Measurements from ENCODE around the gene TNRC6C.
A peak's percentile ranks its signal among the peaks of the same experiment; 100 is the strongest.

The TNRC6C gene

GRCh38 chr17:77957857-77958715 lies at the start of gene TNRC6C:
Gene TNRC6C (plus strand): TSS chr17:77958703. CDS start chr17:78004207, 45,504 bp downstream.
- peak; percentile 79 to 100 (median 99) for DNase-seq

- DNase-seq, result peak in 7 of 56 donors; percentile 10 to 50 (median 32)
These were observed 49.3 kb upstream of the TNRC6C start for GRCh38 chr17:77909236-77909635.

- no peak for DNase-seq
These were observed 48.7 kb upstream of the TNRC6C start for GRCh38 chr17:77909816-77910215.

GRCh38 chr17:77914385-77915254 lies 43.9 kb upstream of the TNRC6C start:
- no peak for DNase-seq

- DNase-seq, result no peak
These were observed 42.9 kb upstream of the TNRC6C start for GRCh38 chr17:77915594-77916021.

GRCh38 chr17:77916264-77916663 lies 42.2 kb upstream of the TNRC6C start:
- no peak for DNase-seq

- peak in 1 of 56 donors; percentile 17 for DNase-seq
These were observed 41.6 kb upstream of the TNRC6C start for GRCh38 chr17:77916703-77917481.

- no peak for DNase-seq
These were observed 39.2 kb upstream of the TNRC6C start for GRCh38 chr17:77919276-77919675.

GRCh38 chr17:77923135-77923534 lies 35.4 kb upstream of the TNRC6C start:
- DNase-seq, result no peak

- DNase-seq, result no peak
These were observed 34.6 kb upstream of the TNRC6C start for GRCh38 chr17:77923776-77924513.

- DNase-seq, result peak in 37 of 56 donors; percentile 11 to 83 (median 40)
These were observed 33.7 kb upstream of the TNRC6C start for GRCh38 chr17:77924757-77925336.

- DNase-seq, result no peak
These were observed 32.5 kb upstream of the TNRC6C start for GRCh38 chr17:77925831-77926543.

GRCh38 chr17:77926981-77927380 lies 31.5 kb upstream of the TNRC6C start:
- no peak for DNase-seq

- peak in 1 of 56 donors; percentile 19 for DNase-seq
These were observed 30.6 kb upstream of the TNRC6C start for GRCh38 chr17:77927777-77928518.

GRCh38 chr17:77928519-77929179 lies 29.9 kb upstream of the TNRC6C start:
- no peak for DNase-seq

- DNase-seq, result no peak
These were observed 29.3 kb upstream of the TNRC6C start for GRCh38 chr17:77929180-77929564.

- no peak for DNase-seq
These were observed 28.5 kb upstream of the TNRC6C start for GRCh38 chr17:77929871-77930436.
